RWPE2 (cell line): Measurements from ENCODE around the gene SERINC1.
A peak's percentile ranks its signal among the peaks of the same experiment; 100 is the strongest.

Experiments
- ATAC-seq: fragments of 200-7000 bp; cut with Tn5 transposase; 3 replicates; pipeline ENCODE4 v1.9.1; 2021; ENCODE audit warnings: low read depth
- DNase-seq: peaks from one replicate; pipeline ENCODE4 v3.0.0-alpha.2; 2020; ENCODE audit warnings: low spot score
- H3K27ac ChIP-seq: fragments of 450-650 bp; 2 replicates; pipeline ENCODE4 v1.5.1; 2017; ENCODE audit warnings: mild to moderate bottlenecking; ENCODE audit not compliant: poor library complexity, severe bottlenecking
- H3K27me3 ChIP-seq: fragments of 250-450 bp; sonication (Bioruptor Pico); 2 replicates; pipeline ENCODE4 v1.5.1; 2021; ENCODE audit warnings: mild to moderate bottlenecking, moderate library complexity; ENCODE audit not compliant: insufficient read depth, poor library complexity, severe bottlenecking
- H3K36me3 ChIP-seq: fragments of 250-450 bp; sonication (Bioruptor Pico); 2 replicates; pipeline ENCODE4 v1.5.1; 2020; ENCODE audit warnings: low read depth, mild to moderate bottlenecking, moderate library complexity
- H3K4me1 ChIP-seq: fragments of 250-450 bp; sonication (Bioruptor Pico); 2 replicates; pipeline ENCODE4 v1.5.1; 2021; ENCODE audit warnings: mild to moderate bottlenecking, moderate library complexity; ENCODE audit not compliant: insufficient read depth, poor library complexity, severe bottlenecking
- H3K4me3 ChIP-seq: fragments of 250-450 bp; sonication (Bioruptor Pico); 2 replicates; pipeline ENCODE4 v1.5.1; 2021; ENCODE audit warnings: mild to moderate bottlenecking, moderate library complexity; ENCODE audit not compliant: severe bottlenecking
- H3K9me3 ChIP-seq: fragments of 250-450 bp; sonication (Bioruptor Pico); 2 replicates; pipeline ENCODE4 v1.5.1; 2021; ENCODE audit warnings: mild to moderate bottlenecking, moderate library complexity; ENCODE audit not compliant: severe bottlenecking
- CTCF ChIP-seq: fragments of 450-650 bp; IDR thresholded peaks from one replicate; pipeline ENCODE4 v1.5.1; 2017; ENCODE audit warnings: mild to moderate bottlenecking, moderate library complexity; ENCODE audit not compliant: poor library complexity, severe bottlenecking

SERINC1 gene

GRCh38 chr6:122400121-122400450 is 71.5 kb downstream of the SERINC1 start:
- Histone ChIP-seq H3K27ac (peak overlapping the region; percentile 39), H3K4me1 (peaks cover 16% of the 10 kb centered on the region), H3K36me3 (no peaks in the 10 kb centered on the region; the same call in 1 of the 2 replicates), H3K9me3 (no peaks in the 10 kb centered on the region), H3K4me3 (peak overlapping the region; percentile 99), H3K27me3 (no peaks in the 10 kb centered on the region)
- no peak for TF ChIP-seq CTCF
- DNase-seq (no peak), ATAC-seq (no peak; the same call in 2 of the 3 replicates)

- ATAC-seq = peak; percentile 99
- TF ChIP-seq CTCF = peak; percentile 30
These were observed 72.1 kb downstream of the SERINC1 start, which contains the start of gene HSF2 for GRCh38 chr6:122399348-122400120. TSS of gene HSF2 (plus strand) at chr6:122399652. CDS start at chr6:122399738, 86 bp downstream.

GRCh38 chr6:122399055-122399347 is 72.6 kb downstream of the SERINC1 start:
- DNase-seq (no peak), ATAC-seq (no peak)
- Histone ChIP-seq H3K27ac (peak overlapping the region; percentile 39), H3K27me3 (no peaks in the 10 kb centered on the region), H3K9me3 (no peaks in the 10 kb centered on the region), H3K36me3 (no peaks in the 10 kb centered on the region; the same call in 1 of the 2 replicates), H3K4me3 (no peak overlapping the region), H3K4me1 (peaks cover 16% of the 10 kb centered on the region)
- TF ChIP-seq CTCF = no peak

More at GRCh38 chr6:122399348-122400120, 72.1 kb downstream of the SERINC1 start, which contains the start of gene HSF2:
- Histone ChIP-seq H3K27ac (peak within 1 kb of the TSS; percentile 39), H3K4me1 (peaks cover 16% of the 10 kb centered on the region), H3K27me3 (no peaks in the 10 kb centered on the region), H3K4me3 (peak within 1 kb of the TSS; percentile 99), H3K9me3 (no peaks in the 10 kb centered on the region), H3K36me3 (no peaks in the 10 kb centered on the region; the same call in 1 of the 2 replicates)
- DNase-seq = peak; percentile 94

GRCh38 chr6:122394016-122394415 is 77.6 kb downstream of the SERINC1 start:
- ATAC-seq (no peak), DNase-seq (no peak)
- no peaks in the 10 kb centered on the region for H3K9me3 ChIP-seq
- H3K4me1 ChIP-seq = peaks cover 5% of the 10 kb centered on the region
- H3K27ac ChIP-seq = no peak overlapping the region
- no peak for TF ChIP-seq CTCF
- H3K27me3 ChIP-seq = no peaks in the 10 kb centered on the region
- H3K4me3 ChIP-seq = no peak overlapping the region
- no peaks in the 10 kb centered on the region for H3K36me3 ChIP-seq

- Histone ChIP-seq H3K4me3 (no peak overlapping the region), H3K36me3 (no peaks in the 10 kb centered on the region), H3K27ac (no peak overlapping the region), H3K9me3 (no peaks in the 10 kb centered on the region), H3K4me1 (no peaks in the 10 kb centered on the region), H3K27me3 (no peaks in the 10 kb centered on the region)
- DNase-seq = no peak
- ATAC-seq = no peak
- TF ChIP-seq CTCF = no peak
These were observed 78.2 kb downstream of the SERINC1 start for GRCh38 chr6:122393351-122393896.
